Retinal pigment epithelial cell (primary cell): ENCODE results near the gene RANBP9.

Source experiments
- DNase-seq: peaks from one replicate; pipeline ENCODE4 v3.0.0-alpha.2; 2010; ENCODE audit warnings: low read depth
- H3K4me3 ChIP-seq: 2 replicates; pipeline ENCODE4 v1.5.1; 2011; ENCODE audit warnings: mild to moderate bottlenecking, low read length, control low read depth, moderate library complexity
- TF ChIP-seq, protein P1 (sequence below): conservative IDR thresholded peaks from 2 replicates; pipeline ENCODE4 v1.5.1; 2011; ENCODE audit warnings: low read depth, low read length, control low read depth, inconsistent platforms

RANBP9 gene

DNA sequence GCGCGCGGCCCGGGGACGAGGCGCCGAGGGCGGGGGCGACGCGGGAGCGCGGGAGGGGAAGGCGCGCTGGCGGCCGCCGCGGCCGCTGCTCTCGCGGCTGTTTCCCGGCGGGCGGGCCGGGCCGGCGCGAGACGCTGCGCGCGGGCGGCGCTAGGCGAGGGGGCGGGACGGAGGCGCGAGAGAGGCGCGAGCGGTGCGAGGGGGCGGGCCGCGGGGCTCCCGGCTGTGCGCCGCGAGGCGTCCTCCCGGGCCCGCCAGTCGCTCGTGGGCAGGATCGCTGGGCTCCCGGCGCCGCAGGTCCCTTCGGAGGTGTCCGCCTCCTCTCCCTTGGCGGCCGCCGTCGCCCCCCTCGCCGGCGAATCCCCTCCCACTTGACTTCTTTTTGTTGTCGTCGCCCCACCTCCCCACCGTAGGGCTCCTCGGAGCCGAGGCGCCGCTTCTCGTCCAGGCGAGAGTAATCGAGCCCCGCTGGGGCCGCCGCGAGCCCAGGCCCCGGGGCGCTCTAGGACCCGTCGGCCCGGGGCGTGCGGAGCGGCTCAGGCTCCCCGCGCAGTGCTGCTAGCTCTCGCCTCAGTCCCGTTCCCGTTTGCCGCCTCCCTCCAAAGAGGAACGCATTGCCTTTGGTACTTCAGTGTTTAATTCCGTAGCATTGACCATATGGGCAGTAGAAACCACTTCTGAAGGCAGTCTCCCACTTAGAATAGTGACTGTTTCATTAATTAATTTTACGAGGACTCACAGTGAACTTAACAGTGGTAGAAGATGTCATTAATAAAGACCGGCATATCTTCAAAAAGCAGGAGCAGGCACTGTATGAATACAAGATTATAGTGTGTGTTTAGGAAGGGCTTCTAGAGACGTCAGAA is at the start of gene RANBP9:
Gene RANBP9, minus strand, starts transcription at position 103 of the 866 bp plus-strand sequence. CDS start 330 bp downstream, outside the sequence.
- TF ChIP-seq, protein P1, sequence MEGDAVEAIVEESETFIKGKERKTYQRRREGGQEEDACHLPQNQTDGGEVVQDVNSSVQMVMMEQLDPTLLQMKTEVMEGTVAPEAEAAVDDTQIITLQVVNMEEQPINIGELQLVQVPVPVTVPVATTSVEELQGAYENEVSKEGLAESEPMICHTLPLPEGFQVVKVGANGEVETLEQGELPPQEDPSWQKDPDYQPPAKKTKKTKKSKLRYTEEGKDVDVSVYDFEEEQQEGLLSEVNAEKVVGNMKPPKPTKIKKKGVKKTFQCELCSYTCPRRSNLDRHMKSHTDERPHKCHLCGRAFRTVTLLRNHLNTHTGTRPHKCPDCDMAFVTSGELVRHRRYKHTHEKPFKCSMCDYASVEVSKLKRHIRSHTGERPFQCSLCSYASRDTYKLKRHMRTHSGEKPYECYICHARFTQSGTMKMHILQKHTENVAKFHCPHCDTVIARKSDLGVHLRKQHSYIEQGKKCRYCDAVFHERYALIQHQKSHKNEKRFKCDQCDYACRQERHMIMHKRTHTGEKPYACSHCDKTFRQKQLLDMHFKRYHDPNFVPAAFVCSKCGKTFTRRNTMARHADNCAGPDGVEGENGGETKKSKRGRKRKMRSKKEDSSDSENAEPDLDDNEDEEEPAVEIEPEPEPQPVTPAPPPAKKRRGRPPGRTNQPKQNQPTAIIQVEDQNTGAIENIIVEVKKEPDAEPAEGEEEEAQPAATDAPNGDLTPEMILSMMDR, result no peak
- H3K4me3 ChIP-seq, result peak within 1 kb of the TSS; percentile 71
- DNase-seq, result peak; percentile 67

DNA sequence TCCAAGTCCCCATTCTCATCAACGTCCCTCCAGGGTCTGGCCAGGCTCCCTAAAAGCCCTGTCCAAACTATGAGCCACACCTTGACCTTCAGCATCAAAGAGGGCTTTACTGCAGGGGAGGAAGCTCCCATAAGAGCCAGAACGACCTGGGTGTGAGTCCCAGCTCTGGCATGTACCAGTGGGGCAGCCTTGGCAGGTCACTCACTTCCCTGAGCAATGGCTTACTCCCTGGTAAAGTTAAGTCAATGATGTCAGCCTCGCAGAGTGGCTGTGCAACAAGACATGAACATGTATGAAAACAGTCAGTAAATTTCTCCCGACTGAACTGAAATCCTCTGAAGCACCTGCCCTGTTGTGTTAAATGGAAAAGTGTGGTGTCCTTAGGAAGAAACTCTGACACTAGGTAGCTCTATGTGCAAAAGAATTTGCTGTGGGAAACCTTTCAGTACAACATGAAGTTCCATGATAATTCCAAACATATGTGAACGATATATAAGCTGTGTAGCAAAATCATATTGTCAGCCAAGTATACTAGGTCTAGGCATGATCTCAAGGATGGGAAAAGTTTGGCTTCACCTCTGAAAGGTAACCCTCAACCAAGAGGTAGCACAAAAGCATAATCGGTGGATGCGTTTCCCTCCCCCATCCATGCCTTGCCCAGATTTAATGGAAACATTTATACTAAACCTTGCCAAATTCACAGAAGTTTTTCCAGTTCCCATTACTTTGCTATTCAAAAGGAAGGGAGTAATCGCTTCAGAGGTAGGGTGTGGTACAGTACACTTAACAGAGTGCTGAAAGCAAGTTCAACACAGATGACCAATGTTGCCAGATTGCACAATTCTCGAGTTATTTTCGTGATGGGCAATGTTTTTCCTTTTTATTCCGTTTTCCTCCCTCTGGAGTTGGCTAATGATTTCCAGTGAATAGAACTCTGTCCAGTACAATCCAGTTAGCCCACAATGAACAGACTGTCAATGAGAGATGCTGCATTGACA is 49.0 kb upstream of the RANBP9 start:
- no peak overlapping the region for H3K4me3 ChIP-seq
- DNase-seq, result no peak
- TF ChIP-seq, protein P1, result no peak

DNA sequence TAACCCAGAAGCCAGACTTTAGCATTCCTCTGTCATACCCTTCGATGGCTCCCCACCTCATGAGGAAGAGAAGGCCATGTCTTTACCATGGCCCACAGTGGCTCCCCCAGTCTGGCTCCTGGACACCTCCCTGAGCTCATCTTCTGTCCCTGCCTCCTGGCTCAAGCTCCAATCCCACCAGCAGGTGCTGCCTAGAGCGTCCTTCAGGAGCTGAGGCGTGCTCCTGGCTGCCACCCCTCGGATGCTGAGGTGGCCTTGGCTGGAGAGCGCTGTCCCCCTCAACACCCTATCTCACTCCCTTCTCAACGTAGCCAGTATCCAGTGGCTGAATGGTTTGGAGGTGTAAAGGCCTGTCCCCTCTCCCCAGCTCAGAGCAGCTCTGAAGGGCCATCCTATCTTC is 47.4 kb upstream of the RANBP9 start:
- TF ChIP-seq, protein P1, result no peak
- no peak for DNase-seq
- H3K4me3 ChIP-seq, result no peak overlapping the region

DNA sequence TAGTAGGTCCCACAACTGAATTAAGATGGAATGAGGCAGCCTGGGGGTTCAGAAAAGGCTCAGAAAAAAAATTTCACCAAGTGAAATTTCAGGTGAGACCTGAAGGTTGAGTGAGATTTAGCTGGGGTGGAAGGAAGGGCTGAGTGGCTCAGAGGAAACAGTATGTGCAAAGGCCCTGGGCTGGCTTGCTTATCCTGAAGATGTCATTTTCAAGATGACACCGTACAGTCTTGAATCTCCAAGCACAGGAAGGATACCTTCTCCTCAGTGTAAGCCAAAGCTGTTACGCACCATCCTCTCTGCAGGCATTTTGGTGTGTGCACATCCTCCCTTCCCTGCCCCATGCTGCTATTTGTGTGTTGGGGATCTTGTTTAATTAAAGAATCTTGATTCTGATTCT is 43.0 kb upstream of the RANBP9 start:
- DNase-seq, result no peak
- H3K4me3 ChIP-seq, result no peak overlapping the region
- TF ChIP-seq, protein P1, result no peak

DNA sequence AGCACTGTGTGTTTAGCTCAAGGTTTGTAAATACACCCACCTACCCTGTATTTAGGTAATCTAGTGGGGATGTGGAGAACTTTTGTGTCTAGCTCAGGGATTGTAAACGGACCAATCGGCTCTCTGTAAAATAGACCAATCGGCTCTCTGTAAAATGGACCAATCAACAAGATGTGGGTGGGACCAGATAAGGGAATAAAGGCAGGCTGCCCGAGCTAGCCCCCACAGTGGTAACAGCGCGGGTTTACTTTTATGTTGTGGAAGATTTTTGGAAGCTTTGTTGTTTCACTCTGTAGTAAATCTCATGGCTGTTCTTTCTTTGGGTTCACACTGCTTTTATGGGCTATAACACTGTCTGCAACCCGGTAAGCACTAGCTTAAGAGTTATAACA is 32.1 kb upstream of the RANBP9 start:
- H3K4me3 ChIP-seq, result no peak overlapping the region
- TF ChIP-seq, protein P1, result no peak
- no peak for DNase-seq

DNA sequence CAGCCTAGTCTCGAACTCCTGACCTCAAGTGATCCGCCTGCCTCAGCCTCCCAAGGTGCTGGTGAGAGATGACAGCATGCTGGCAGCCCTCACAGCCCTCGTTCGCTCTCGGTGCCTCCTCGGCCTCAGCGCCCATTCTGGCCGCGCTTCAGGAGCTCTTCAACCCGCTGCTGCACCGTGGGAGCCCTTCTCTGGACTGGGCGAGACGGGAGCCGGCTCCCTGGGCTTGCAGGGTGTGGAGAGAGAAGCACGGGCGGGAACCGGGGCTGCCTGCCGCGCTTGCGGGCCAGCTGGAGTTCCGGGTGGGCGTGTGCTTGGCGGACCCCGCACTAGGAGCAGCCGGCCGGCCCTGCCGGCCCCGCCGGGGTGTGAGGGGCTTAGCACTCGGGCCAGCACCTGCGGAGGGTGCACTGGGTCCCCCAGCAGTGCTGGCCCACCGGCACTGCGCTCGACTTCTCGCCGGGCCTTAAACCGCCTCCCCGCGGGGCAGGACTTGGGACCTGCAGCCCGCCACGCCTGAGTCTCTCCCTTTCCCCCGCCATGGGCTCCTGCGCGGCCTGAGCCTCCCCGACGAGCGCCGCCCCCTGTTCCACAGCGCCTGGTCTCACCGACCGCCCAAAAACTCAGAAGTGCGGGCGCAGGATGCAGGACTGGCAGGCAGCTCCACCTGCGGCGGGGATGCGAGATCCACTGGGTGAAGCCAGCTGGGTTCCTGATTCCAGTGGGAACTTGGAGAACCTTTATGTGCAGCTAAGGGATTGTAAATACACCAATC is 31.5 kb upstream of the RANBP9 start:
- TF ChIP-seq, protein P1, result no peak
- no peak for DNase-seq
- H3K4me3 ChIP-seq, result no peak overlapping the region
